NCI-H526 treated with DMSO at 0.1 percent for 48 hours (cell line): Measurements from ENCODE around the gene DNTT.

Experiments used
- DNase-seq: peaks from one replicate; lab custom pipeline; 2025; lab: John Stamatoyannopoulos, UW

DNTT gene

GRCh38 chr10:96309628-96310320 lies 5.5 kb downstream of the DNTT start:
- DNase-seq = no peak

- DNase-seq = no peak
Observed at GRCh38 chr10:96310321-96310669, 6.1 kb downstream of the DNTT start.

GRCh38 chr10:96311180-96311715 lies 7.0 kb downstream of the DNTT start:
- DNase-seq = no peak

GRCh38 chr10:96313344-96313743 lies 9.1 kb downstream of the DNTT start:
- no peak for DNase-seq

- DNase-seq = no peak
Observed at GRCh38 chr10:96317067-96317833, 13.0 kb downstream of the DNTT start.

GRCh38 chr10:96319754-96320474 lies 15.7 kb downstream of the DNTT start:
- no peak for DNase-seq

DNA sequence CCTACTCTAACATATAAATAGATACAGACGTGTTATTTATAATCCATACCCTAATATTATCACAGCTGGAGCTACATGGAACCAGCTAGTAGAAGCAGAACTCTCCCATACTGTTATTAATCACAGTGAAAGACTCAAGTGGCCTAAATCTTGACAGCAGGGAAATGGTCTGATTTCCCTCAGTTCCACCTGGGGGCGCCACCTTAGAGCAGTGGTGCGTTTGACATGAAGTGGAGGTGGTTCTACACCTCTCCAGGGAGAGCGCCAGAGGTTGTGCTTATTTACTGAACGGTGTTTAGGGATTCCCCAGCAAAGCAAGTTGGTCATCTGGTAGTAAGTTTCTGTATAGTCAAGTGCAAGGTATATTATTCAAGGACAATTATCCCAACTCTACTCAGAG lies 17.6 kb downstream of the DNTT start:
- no peak for DNase-seq

DNA sequence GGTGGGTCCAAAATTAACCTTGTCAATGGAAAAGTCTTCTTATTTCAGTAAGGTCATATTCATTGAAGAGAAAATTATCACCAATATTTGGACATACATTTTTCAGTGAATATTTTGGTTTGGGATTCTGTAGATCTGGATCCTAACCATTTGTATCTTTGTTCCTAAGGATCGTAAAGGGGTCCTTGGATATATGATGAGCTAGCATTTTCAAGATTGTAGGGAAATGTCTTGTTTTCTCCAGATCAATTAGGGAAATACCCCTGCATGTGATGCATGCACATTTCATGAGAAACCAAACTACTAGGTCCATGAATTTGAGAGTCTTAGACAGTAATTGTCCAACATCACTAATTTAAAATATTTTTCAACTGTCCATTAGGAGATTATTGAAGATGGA lies 18.0 kb downstream of the DNTT start:
- no peak for DNase-seq

- no peak for DNase-seq
Observed at GRCh38 chr10:96324447-96324846, 20.2 kb downstream of the DNTT start.

GRCh38 chr10:96325719-96326373 lies 21.6 kb downstream of the DNTT start:
- DNase-seq = no peak

GRCh38 chr10:96327462-96327861 lies 23.2 kb downstream of the DNTT start:
- no peak for DNase-seq

DNA sequence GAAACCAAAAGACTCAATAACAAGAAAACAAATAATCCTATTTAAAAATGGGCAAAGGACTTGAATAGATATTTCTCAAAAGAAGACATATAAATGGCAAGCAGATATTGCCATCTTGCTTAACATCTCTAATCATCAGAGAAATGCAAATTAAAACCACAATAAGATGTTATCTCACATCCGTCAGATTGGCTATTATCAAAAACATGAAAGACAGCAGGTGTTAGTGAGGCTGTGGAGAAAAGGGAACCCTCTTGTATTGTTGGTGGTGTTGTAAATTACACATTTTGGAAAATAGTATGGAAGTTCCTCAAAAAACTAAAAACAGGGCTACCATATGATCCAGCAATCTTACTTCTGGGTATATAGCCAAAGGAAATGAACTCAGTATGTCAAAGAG lies 28.9 kb downstream of the DNTT start:
- no peak for DNase-seq

DNA sequence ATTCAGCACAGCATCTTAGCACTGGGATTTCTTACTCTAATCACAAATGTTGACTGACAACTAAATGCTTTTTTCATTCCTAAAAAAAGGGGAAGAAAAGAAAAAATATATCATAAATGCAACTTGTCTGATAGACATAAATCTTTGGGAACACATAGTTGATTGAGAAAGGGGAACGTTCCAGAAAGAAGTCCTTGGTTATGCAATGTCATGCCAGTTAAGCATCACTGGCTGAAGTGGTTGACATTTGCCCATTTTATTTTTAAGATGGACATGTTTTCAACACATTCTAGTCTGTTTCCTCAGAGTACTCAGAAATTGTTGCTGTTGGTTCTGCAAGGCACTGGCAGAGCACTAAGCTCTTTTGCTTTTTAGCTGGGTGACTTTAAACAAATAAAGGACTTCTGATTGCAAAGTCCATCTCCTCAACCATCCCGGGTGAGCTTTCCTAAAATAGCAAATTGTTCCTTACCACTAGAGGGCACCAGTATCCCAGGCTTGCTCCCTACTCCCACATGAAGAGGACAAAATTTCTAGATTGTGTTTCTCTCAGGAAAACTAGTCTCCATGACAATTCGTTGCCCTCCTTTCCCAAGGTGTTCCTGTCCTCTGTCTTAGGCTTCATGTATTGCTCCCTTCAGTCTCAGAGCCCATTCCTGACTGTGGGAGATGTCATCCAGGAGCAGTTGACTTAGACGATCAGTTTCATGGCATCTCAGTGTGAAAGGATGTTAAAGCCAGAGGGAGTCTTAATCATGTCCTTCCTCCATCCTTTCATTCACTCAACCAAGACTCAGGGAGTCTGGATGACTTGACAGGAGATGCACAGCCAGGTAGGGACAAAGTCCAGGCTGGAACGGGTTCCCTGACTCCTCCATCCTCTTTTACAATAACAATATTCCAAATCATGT lies 30.6 kb downstream of the DNTT start:
- DNase-seq = peak; percentile 19

- no peak for DNase-seq
Observed at GRCh38 chr10:96337106-96337505, 32.9 kb downstream of the DNTT start.

DNA sequence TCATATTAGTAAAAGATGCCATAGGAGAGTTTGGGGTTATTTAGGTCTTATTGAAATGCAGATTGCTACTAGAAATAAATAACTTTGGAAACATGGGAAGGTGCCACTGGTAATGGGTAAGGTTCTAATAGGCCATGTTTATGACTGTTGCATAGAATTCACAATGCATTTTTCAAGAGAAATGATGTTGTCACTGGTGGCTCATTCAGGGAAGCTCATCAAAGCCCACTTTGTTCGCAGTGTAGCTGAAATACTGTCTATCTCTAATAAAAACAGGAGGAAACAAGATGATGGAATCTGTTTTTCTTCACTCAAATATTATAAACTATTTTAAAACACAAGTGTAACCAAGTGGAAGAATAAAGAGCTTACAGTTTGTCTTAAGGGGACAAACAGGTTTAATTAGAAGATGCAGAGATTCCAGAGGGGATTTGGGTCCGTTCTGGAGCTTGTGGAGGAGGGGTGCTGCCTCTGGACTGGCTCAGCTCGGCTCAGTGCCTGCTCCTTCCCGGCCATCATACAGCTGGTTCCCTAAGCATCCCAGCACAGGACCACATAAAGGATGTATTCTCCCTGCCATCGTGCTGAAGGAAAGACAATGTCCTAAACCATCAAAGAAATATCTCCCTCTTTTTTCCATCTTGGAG lies 34.2 kb downstream of the DNTT start:
- no peak for DNase-seq

DNA sequence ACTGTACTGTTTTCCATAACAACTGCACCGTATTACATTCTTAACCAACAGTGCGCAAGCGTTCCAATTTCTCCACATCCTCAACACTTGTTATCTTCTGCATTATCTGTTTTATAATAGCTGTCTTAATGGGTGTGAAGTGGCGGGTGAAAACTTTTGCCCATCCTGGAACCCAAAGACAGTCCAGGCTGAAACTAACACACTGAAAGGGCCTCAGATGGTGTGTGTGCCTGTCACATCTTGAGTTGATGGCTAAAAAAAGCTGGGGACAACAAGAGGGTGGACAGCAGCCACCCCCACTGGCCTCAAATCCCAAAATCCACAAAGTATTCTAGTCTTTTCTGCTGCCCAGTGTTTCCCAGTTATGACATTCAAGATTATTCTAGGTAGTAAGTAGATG lies 35.1 kb downstream of the DNTT start:
- DNase-seq = no peak

DNA sequence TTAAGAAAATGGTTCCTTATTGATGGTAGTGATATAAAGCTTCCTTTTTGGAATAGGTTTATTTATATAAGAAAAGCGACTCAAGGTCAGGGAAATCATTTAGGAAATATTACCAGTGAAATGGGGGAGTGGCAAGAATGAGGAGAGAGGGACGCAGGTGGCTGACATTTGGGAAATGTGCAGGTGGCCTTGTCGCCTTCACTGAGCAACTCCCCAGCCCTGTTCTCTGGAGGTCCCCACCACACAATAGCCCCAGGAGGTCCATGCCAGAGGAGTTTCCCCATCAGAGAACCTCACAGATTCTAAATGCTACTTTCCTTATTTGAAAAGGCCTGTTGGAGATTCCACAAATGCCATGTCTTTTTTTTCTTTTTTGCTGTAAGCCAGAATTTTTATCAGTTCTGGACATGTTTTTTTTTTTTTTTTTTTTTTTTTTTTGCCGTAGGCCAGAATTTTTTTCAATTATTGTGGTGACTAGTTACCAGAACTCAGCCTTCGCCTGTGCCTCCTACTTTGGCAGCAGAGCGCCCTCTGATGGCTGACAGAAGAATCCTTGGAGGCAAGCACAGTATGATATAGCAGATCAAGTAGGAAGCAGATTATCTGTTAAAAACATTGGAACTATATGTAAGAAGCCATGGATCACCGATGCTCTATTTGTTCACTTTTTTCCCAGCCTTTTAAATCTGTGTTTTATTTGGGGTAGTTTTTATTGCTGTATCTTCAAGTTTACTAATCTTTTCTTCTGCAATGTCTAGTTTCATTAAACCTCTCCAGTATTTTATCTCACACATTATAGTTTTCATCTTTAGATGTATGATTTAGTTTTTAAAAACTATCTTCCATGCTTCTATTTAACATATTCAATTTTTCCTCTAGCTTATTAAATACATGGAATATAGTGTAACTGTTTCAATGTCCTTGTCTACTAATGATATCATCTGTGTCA lies 36.0 kb downstream of the DNTT start:
- DNase-seq = peak; percentile 31

DNA sequence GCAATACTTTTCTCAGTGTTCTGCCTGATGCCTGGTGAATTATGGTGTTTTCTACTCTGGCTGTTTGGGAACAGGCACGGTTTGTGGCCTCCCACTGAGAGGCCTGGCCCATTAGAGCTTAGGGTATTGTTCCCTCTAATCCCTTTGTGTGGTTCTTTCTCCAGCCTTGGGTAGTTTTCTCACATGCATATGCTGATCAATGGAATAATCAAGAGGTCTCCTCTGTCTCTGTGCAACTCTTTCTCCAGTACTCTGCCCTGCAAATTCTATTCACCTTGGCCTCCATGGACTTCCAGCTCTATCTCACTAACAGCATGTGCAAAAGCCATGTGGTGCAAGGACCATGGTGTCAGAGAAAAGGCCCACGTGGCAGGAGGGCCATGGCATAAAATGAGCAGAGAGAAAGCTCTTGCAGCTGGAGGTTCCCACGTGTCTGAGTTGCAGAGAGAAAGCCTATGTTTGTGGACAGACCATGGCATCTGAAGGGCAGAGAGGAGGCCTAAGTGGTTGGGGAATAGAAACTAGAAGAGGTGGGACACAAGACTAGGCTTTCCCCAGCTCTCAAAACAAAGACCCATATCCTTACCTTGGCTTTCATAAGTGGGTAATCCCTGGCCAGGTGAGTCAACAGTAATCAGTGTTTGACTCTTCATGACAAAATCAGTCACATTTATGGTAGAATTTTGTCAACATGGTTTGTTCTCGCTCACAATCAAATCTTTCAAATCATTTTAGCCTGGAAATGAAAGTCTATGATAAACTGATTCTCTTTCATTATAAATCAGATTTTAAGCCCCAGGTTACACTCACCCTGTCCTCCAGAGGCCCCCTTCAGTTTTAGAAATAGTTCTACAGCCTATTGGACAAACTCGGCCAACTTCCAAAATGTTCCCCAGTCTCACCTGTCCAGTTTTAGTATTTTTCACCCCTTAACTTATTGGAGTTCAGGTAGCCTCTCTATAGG lies 37.3 kb downstream of the DNTT start:
- DNase-seq = no peak
